Activated naive CD4-positive, alpha-beta T cell treated with anti-CD3 and anti-CD28 coated beads, Interleukin-2, amount 50 U/mL, for 72 hours (primary cell): ENCODE results near the gene NISCH. TPM values are rescaled to one million over a fixed set of nuclear protein-coding genes. Genes with fewer than 3 reads are reported as not detected.
"Not testable (repeated sequence)": the region's sequence is repeated elsewhere in the genome, so short reads cannot be mapped to it uniquely, and the experiment has no call there.

ENCODE experiments used
- ATAC-seq, 2 donors: fragments of 150-1000 bp; cut with Tn5 transposase; 2 replicates each; pipeline ENCODE4 v1.10.0; 2021; ENCODE audit warnings: mild to moderate bottlenecking in 2 of 2, moderate library complexity in 2 of 2
- DNase-seq, 2 donors: peaks; one replicate each; pipeline ENCODE4 v3.0.0; 2021 to 2022; ENCODE audit warnings: low spot score in 2 of 2
- H3K27ac Mint-ChIP-seq, 2 donors: one replicate each; pipeline ENCODE4 v1.8.0; 2022; ENCODE audit warnings: mild to moderate bottlenecking in 2 of 2, mixed read lengths in 2 of 2
- H3K36me3 Mint-ChIP-seq, 2 donors: one replicate each; pipeline ENCODE4 v1.8.0; 2022; ENCODE audit warnings: mixed read lengths in 2 of 2
- H3K9me3 Mint-ChIP-seq, 2 donors: one replicate each; pipeline ENCODE4 v1.8.0; 2022; ENCODE audit warnings: mixed read lengths in 2 of 2
- total RNA-seq, 2 donors: library from RNA; stranded (reverse); gene quantifications; one replicate each; pipeline ENCODE4 v1.2.3, GENCODE V29; 2022

The NISCH gene
- total RNA-seq, 2 donors from 2014 or later: 79.7 to 105 TPM

- Mint-ChIP-seq H3K27ac (no peak overlapping the region), H3K9me3 (no peaks in the 10 kb centered on the region), H3K36me3 (no peaks in the 10 kb centered on the region)
- ATAC-seq (peak in 1 of 2 donors; percentile 11), DNase-seq (no peak)
Observed at GRCh38 chr3:52521488-52521824, 66.1 kb downstream of the NISCH start.

GRCh38 chr3:52521881-52522650 lies 66.7 kb downstream of the NISCH start:
- DNase-seq (no peak), ATAC-seq (peak in 1 of 2 donors; percentile 14)
- Mint-ChIP-seq H3K27ac (no peak overlapping the region), H3K9me3 (no peaks in the 10 kb centered on the region), H3K36me3 (no peaks in the 10 kb centered on the region)

GRCh38 chr3:52522651-52523251 lies 67.3 kb downstream of the NISCH start:
- H3K27ac Mint-ChIP-seq: no peak overlapping the region
- no peak for ATAC-seq

GRCh38 chr3:52523386-52524257 lies 68.2 kb downstream of the NISCH start:
- no peaks in the 10 kb centered on the region for H3K36me3 Mint-ChIP-seq
- no peaks in the 10 kb centered on the region for H3K9me3 Mint-ChIP-seq
- no peak for ATAC-seq
- H3K27ac Mint-ChIP-seq: peak overlapping the region in 1 of 2 donors; percentile 68
- DNase-seq: no peak

More at GRCh38 chr3:52522651-52523251, 67.3 kb downstream of the NISCH start:
- Mint-ChIP-seq H3K9me3 (no peaks in the 10 kb centered on the region), H3K36me3 (no peaks in the 10 kb centered on the region)
- no peak for DNase-seq

GRCh38 chr3:52524258-52524751 lies 68.9 kb downstream of the NISCH start:
- H3K27ac Mint-ChIP-seq: peak overlapping the region in 1 of 2 donors; percentile 68
- H3K9me3 Mint-ChIP-seq: no peaks in the 10 kb centered on the region
- DNase-seq: no peak
- H3K36me3 Mint-ChIP-seq: no peaks in the 10 kb centered on the region
- ATAC-seq: no peak

GRCh38 chr3:52524752-52525679 lies 69.6 kb downstream of the NISCH start:
- no peak for DNase-seq
- H3K36me3 Mint-ChIP-seq: no peaks in the 10 kb centered on the region
- H3K27ac Mint-ChIP-seq: peak overlapping the region in 1 of 2 donors; percentile 18
- ATAC-seq: no peak
- no peaks in the 10 kb centered on the region for H3K9me3 Mint-ChIP-seq

- ATAC-seq (no peak), DNase-seq (no peak)
- peak overlapping the region; percentile 18 to 65 for H3K27ac Mint-ChIP-seq
- H3K36me3 Mint-ChIP-seq: no peaks in the 10 kb centered on the region
- no peaks in the 10 kb centered on the region for H3K9me3 Mint-ChIP-seq
Observed at GRCh38 chr3:52525680-52526561, 70.5 kb downstream of the NISCH start.

- H3K36me3 Mint-ChIP-seq, H3K27ac Mint-ChIP-seq, ATAC-seq, DNase-seq, H3K9me3 Mint-ChIP-seq: not testable (repeated sequence)
Observed at GRCh38 chr3:52526671-52527038, 71.3 kb downstream of the NISCH start.

GRCh38 chr3:52527039-52527731 lies 71.8 kb downstream of the NISCH start:
- ATAC-seq: no peak
- Mint-ChIP-seq H3K27ac (peak overlapping the region in 1 of 2 donors; percentile 53), H3K9me3 (no peaks in the 10 kb centered on the region), H3K36me3 (no peaks in the 10 kb centered on the region)
- DNase-seq: no peak

GRCh38 chr3:52527732-52528585 lies 72.6 kb downstream of the NISCH start:
- DNase-seq: no peak
- Mint-ChIP-seq H3K36me3 (no peaks in the 10 kb centered on the region), H3K27ac (peak overlapping the region in 1 of 2 donors; percentile 53), H3K9me3 (no peaks in the 10 kb centered on the region)
- no peak for ATAC-seq

GRCh38 chr3:52528586-52529375 lies 73.4 kb downstream of the NISCH start:
- DNase-seq (peak in 1 of 2 donors; percentile 49), ATAC-seq (no peak)
- Mint-ChIP-seq H3K9me3 (no peaks in the 10 kb centered on the region), H3K36me3 (no peaks in the 10 kb centered on the region), H3K27ac (no peak overlapping the region)

GRCh38 chr3:52529376-52530333 lies 74.3 kb downstream of the NISCH start:
- no peak for ATAC-seq
- no peaks in the 10 kb centered on the region for H3K9me3 Mint-ChIP-seq
- no peaks in the 10 kb centered on the region for H3K36me3 Mint-ChIP-seq
- peak in 1 of 2 donors; percentile 45 for DNase-seq
- peak overlapping the region in 1 of 2 donors; percentile 41 for H3K27ac Mint-ChIP-seq
